PC-9 (cell line): ENCODE data around the gene NXT2. TPM values are rescaled to one million over a fixed set of nuclear protein-coding genes. Genes with fewer than 3 reads are reported as not detected.
A peak's percentile ranks its signal among the peaks of the same experiment; 100 is the strongest.

ENCODE experiments used
- BruUV-seq: library from RNA; stranded (reverse); fragments of 400-500 nt; replicated peaks from 2 replicates; lab custom pipeline; 2021; lab: Mats Ljungman, UMichigan
- CTCF ChIA-PET: fragments of 300-600 bp; sonication (Branson Sonifier 250); formaldehyde crosslinking; loops from one replicate; lab custom pipeline; 2022; ENCODE audit warnings: antibody characterized with exemption; lab: Charles Lee
- POLR2A ChIA-PET: fragments of 300-600 bp; sonication (Branson Sonifier 250); formaldehyde crosslinking; loops from one replicate; lab custom pipeline; 2022; ENCODE audit warnings: antibody characterized with exemption; ENCODE audit not compliant: unreplicated experiment; lab: Charles Lee
- DNase-seq, 2 experiments: peaks; one replicate each; pipeline versions ENCODE4 v3.0.0 to v3.0.0-alpha.2; 2015 to 2022; ENCODE audit warnings: mixed read lengths in 1 of 2
- H2AFZ ChIP-seq: fragments of 200-600 bp; sonication (generic); 2 replicates; pipeline ENCODE4 v1.8.1; 2017; ENCODE audit warnings: antibody characterized with exemption
- H3F3A ChIP-seq: fragments of 200-600 bp; sonication (generic); 2 replicates; pipeline ENCODE4 v1.8.1; 2017; ENCODE audit warnings: antibody characterized with exemption, mild to moderate bottlenecking, low read depth; ENCODE audit not compliant: insufficient read depth
- H3K27ac ChIP-seq: fragments of 200-600 bp; sonication (generic); 2 replicates; pipeline ENCODE4 v1.6.1; 2016; ENCODE audit warnings: mixed run types
- H3K27me3 ChIP-seq: fragments of 200-600 bp; sonication (generic); 2 replicates; pipeline ENCODE4 v1.6.1; 2016; ENCODE audit warnings: low read depth, mixed run types; ENCODE audit not compliant: insufficient read depth
- H3K36me3 ChIP-seq: fragments of 200-600 bp; sonication (generic); 2 replicates; pipeline ENCODE4 v1.6.1; 2016; ENCODE audit warnings: low read depth, mixed run types
- H3K4me1 ChIP-seq: fragments of 200-600 bp; sonication (generic); replicated peaks from 2 replicates; pipeline ENCODE4 v1.6.1; 2016; ENCODE audit warnings: mixed run types; ENCODE audit not compliant: insufficient read depth
- H3K4me2 ChIP-seq: fragments of 200-600 bp; sonication (generic); 2 replicates; pipeline ENCODE4 v1.6.1; 2017; ENCODE audit warnings: mixed run types
- H3K4me3 ChIP-seq: fragments of 200-600 bp; sonication (generic); 2 replicates; pipeline ENCODE4 v1.6.1; 2016; ENCODE audit warnings: mixed run types
- H3K79me2 ChIP-seq: fragments of 200-600 bp; sonication (generic); 2 replicates; pipeline ENCODE4 v1.6.1; 2017; ENCODE audit warnings: low read depth, mixed run types
- H3K9me2 ChIP-seq: fragments of 200-600 bp; sonication (generic); 2 replicates; pipeline ENCODE4 v1.8.1; 2017; ENCODE audit warnings: mild to moderate bottlenecking; ENCODE audit not compliant: insufficient read depth
- H3K9me3 ChIP-seq: fragments of 200-600 bp; sonication (generic); 2 replicates; pipeline ENCODE4 v1.8.1; 2016; ENCODE audit warnings: low read depth; ENCODE audit not compliant: insufficient read depth
- H4K20me1 ChIP-seq: fragments of 200-600 bp; sonication (generic); 2 replicates; pipeline ENCODE4 v1.8.1; 2017; ENCODE audit not compliant: insufficient read depth
- CTCF ChIP-seq: fragments of 200-600 bp; sonication (generic); conservative IDR thresholded peaks from 2 replicates; pipeline ENCODE4 v1.6.1; 2017; ENCODE audit warnings: mixed run types, antibody characterized with exemption, mild to moderate bottlenecking, moderate library complexity
- EZH2 ChIP-seq: fragments of 200-600 bp; sonication (generic); IDR thresholded peaks from 2 replicates; pipeline ENCODE4 v1.8.0; 2017; ENCODE audit warnings: antibody characterized with exemption, low read depth
- intact Hi-C: fragments of 100-400 bp; cut with micrococcal nuclease; formaldehyde crosslinking; loops from one replicate; pipeline ENCODE4 v1.10.0; 2022; ENCODE audit not compliant: unreplicated experiment
- total RNA-seq: library from RNA; stranded (reverse); gene quantifications from 2 replicates; pipeline ENCODE4 v1.2.3, GENCODE V29; 2021

NXT2 gene
- total RNA-seq, 1 experiment from 2014 or later, result 20.0 TPM

GRCh38 chrX:109498434-109498833 lies 38.2 kb upstream of the NXT2 start:
- Histone ChIP-seq H3K27me3 (peaks cover 17% of the 10 kb centered on the region), H3K27ac (no peak overlapping the region), H2AFZ (no peak overlapping the region), H3K9me3 (no peaks in the 10 kb centered on the region), H3K79me2 (no peaks in the 10 kb centered on the region), H3K4me1 (no peaks in the 10 kb centered on the region), H3K36me3 (no peaks in the 10 kb centered on the region), H3K4me3 (no peak overlapping the region), H3K9me2 (no peaks in the 10 kb centered on the region), H3K4me2 (no peak overlapping the region), H3F3A (no peaks in the 10 kb centered on the region), H4K20me1 (no peaks in the 10 kb centered on the region)
- no peak for TF ChIP-seq CTCF
- TF ChIP-seq EZH2, result no peak
- CTCF ChIA-PET, result no interaction called here
- no TSS peak for BruUV-seq
- POLR2A ChIA-PET, result no interaction called here
- intact Hi-C loops, result no loop called here
- DNase-seq, result no peak

- no peak for DNase-seq
- Histone ChIP-seq H3K27ac (no peak overlapping the region), H3K4me1 (no peaks in the 10 kb centered on the region), H2AFZ (no peak overlapping the region), H3K9me2 (no peaks in the 10 kb centered on the region), H3K4me3 (no peak overlapping the region), H3K9me3 (no peaks in the 10 kb centered on the region), H3F3A (no peaks in the 10 kb centered on the region), H3K79me2 (no peaks in the 10 kb centered on the region), H3K4me2 (no peak overlapping the region), H3K36me3 (no peaks in the 10 kb centered on the region), H4K20me1 (no peaks in the 10 kb centered on the region), H3K27me3 (peaks cover 13% of the 10 kb centered on the region)
- intact Hi-C loops, result no loop called here
- BruUV-seq, result no TSS peak
- POLR2A ChIA-PET, result no interaction called here
- TF ChIP-seq CTCF (no peak), EZH2 (no peak)
- CTCF ChIA-PET, result no interaction called here
Measured at GRCh38 chrX:109501176-109501575, 35.5 kb upstream of the NXT2 start.

GRCh38 chrX:109508915-109509314 lies 27.7 kb upstream of the NXT2 start:
- DNase-seq, result no peak
- no peak overlapping the region for H3K4me3 ChIP-seq
- intact Hi-C loops, result no loop called here
- CTCF ChIA-PET, result no interaction called here
- no peaks in the 10 kb centered on the region for H3K9me2 ChIP-seq
- no peaks in the 10 kb centered on the region for H4K20me1 ChIP-seq
- no peaks in the 10 kb centered on the region for H3K9me3 ChIP-seq
- no peaks in the 10 kb centered on the region for H3F3A ChIP-seq
- no peaks in the 10 kb centered on the region for H3K79me2 ChIP-seq
- no peak overlapping the region for H3K4me2 ChIP-seq
- no peaks in the 10 kb centered on the region for H3K4me1 ChIP-seq
- peaks cover 24% of the 10 kb centered on the region; the same call in 1 of the 2 replicates for H3K27me3 ChIP-seq
- H3K36me3 ChIP-seq, result no peaks in the 10 kb centered on the region
- no TSS peak for BruUV-seq
- TF ChIP-seq EZH2 (no peak), CTCF (0 out of 2 replicates have a peak, but pooled peaks have one; percentile 17)
- H2AFZ ChIP-seq, result no peak overlapping the region
- POLR2A ChIA-PET, result no interaction called here
- H3K27ac ChIP-seq, result no peak overlapping the region
